ENCODE data around the gene CEP152.

- TF ChIP-seq, protein P1, sequence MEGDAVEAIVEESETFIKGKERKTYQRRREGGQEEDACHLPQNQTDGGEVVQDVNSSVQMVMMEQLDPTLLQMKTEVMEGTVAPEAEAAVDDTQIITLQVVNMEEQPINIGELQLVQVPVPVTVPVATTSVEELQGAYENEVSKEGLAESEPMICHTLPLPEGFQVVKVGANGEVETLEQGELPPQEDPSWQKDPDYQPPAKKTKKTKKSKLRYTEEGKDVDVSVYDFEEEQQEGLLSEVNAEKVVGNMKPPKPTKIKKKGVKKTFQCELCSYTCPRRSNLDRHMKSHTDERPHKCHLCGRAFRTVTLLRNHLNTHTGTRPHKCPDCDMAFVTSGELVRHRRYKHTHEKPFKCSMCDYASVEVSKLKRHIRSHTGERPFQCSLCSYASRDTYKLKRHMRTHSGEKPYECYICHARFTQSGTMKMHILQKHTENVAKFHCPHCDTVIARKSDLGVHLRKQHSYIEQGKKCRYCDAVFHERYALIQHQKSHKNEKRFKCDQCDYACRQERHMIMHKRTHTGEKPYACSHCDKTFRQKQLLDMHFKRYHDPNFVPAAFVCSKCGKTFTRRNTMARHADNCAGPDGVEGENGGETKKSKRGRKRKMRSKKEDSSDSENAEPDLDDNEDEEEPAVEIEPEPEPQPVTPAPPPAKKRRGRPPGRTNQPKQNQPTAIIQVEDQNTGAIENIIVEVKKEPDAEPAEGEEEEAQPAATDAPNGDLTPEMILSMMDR (IDR thresholded peaks at IDR 0.05; ENCODE audit: low read depth, low read length): no peak
- TF ChIP-seq EZH2phosphoT487 (IDR thresholded peaks at IDR 0.05; ENCODE audit: low read depth): no peak
These were observed 23.9 kb upstream of the CEP152 start for GRCh38 chr15:48834756-48835155.
